Tibial artery (tissue), 4 donors: ENCODE results near the gene CACNA2D2.

Source experiments
- DNase-seq, 2 donors: peaks; one replicate each; pipeline ENCODE4 v3.0.0-alpha.2; 2019
- H3K27ac ChIP-seq, 2 donors: fragments of 200-600 bp; sonication (generic) in 1 of 2; 1 replicate in 1 of 2; 2 replicates in 1 of 2; pipeline ENCODE4 v1.5.1; 2018 to 2019; ENCODE audit warnings: mild to moderate bottlenecking in 1 of 2
- H3K27me3 ChIP-seq, 2 donors: fragments of 200-600 bp; sonication (generic) in 1 of 2; one replicate each; pipeline versions ENCODE4 v1.5.1 to v1.6.0; 2016 to 2019
- H3K36me3 ChIP-seq, 3 donors: fragments of 200-600 bp; sonication (generic) in 2 of 3; one replicate each; pipeline ENCODE4 v1.5.1; 2016 to 2019; ENCODE audit warnings: mild to moderate bottlenecking in 2 of 3
- H3K4me1 ChIP-seq, 4 donors: fragments of 200-600 bp; sonication (generic) in 2 of 4; 1 replicate in 3 of 4; 2 replicates in 1 of 4; pipeline ENCODE4 v1.5.1; 2016 to 2019
- H3K4me3 ChIP-seq, 2 donors: fragments of 200-600 bp; sonication (generic) in 1 of 2; 1 replicate in 1 of 2; 2 replicates in 1 of 2; pipeline ENCODE4 v1.5.1; 2018 to 2019; ENCODE audit warnings: mild to moderate bottlenecking in 2 of 2
- H3K9me3 ChIP-seq, 3 donors: fragments of 200-600 bp; sonication (generic) in 1 of 3; one replicate each; pipeline ENCODE4 v1.5.1; 2016 to 2019
- intact Hi-C: fragments of 100-400 bp; cut with DNase I; formaldehyde crosslinking; loops from one replicate; pipeline ENCODE4 v1.15.0; 2023; ENCODE audit warnings: low total_unique reads
- TF ChIP-seq, protein P1 (sequence below), 2 experiments: fragments of 200-600 bp in 1 of 2; fragments of 450-650 bp in 1 of 2; IDR thresholded peaks; one replicate each; pipeline ENCODE4 v1.5.1; 2017 to 2019; ENCODE audit warnings: antibody characterized with exemption in 2 of 2, mild to moderate bottlenecking in 1 of 2, moderate library complexity in 1 of 2

Gene CACNA2D2

DNA sequence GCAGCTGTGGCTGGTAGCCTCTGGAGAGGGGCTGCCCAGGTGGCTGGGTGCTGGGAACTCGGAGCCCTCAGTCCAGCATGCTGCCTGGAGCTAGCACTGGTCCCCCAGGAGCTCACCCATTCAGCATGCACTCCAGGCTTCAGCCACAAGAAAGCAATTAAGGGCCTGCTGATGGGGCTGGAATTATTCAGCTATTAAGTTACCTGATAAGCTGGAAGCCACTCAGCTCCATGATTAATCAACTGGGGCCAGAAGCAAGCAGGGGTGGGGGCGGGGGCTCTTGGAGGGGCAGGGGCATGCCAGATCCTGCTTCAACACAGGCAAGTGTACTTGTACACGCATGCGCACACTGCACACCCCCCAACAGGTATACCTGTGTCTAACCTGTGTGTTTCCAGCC lies 122.1 kb downstream of the CACNA2D2 start:
- no peak for DNase-seq
- no peak overlapping the region for H3K27ac ChIP-seq
- TF ChIP-seq, protein P1, sequence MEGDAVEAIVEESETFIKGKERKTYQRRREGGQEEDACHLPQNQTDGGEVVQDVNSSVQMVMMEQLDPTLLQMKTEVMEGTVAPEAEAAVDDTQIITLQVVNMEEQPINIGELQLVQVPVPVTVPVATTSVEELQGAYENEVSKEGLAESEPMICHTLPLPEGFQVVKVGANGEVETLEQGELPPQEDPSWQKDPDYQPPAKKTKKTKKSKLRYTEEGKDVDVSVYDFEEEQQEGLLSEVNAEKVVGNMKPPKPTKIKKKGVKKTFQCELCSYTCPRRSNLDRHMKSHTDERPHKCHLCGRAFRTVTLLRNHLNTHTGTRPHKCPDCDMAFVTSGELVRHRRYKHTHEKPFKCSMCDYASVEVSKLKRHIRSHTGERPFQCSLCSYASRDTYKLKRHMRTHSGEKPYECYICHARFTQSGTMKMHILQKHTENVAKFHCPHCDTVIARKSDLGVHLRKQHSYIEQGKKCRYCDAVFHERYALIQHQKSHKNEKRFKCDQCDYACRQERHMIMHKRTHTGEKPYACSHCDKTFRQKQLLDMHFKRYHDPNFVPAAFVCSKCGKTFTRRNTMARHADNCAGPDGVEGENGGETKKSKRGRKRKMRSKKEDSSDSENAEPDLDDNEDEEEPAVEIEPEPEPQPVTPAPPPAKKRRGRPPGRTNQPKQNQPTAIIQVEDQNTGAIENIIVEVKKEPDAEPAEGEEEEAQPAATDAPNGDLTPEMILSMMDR (IDR thresholded peaks at IDR 0.05): no peak
- H3K27me3 ChIP-seq: no peaks in the 10 kb centered on the region
- H3K4me1 ChIP-seq: peaks cover 0 to 17% (median 11%) of the 10 kb centered on the region in 4 donors
- no peaks in the 10 kb centered on the region for H3K9me3 ChIP-seq
- intact Hi-C loops: no loop called here
- no peak overlapping the region for H3K4me3 ChIP-seq
- H3K36me3 ChIP-seq: no peaks in the 10 kb centered on the region

DNA sequence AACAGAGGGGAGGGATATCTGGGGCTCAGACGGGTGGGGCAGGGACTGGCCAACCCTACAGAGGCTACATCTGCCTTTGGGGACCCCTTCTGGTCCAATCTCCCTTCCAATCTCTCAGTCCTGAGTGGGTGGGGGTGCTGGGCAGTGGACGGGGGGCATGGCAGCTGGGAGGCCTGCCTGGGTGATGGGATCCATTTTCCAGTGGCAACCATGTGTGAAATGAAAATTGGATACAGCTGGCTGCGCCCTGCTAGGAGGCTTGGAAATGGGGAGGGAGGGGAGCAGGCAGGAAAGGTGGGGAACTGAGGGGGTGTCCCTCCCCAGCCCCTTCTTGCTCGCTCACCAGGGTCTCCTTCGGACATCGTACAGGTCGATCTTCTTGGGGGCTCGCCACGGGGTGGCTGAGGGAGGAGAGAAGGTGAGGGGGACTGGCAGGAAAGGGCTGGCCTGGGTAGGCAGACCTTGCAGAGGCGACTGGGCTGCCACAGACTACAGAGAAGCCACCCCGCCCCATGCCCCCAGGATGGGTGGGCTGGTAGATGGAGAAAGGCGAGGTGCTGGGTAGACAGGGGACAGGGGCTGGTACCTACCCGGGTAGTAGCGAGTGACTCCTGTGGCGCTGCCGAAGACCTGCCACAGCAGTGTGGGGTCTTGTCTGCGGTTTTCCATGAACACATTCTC lies 122.9 kb downstream of the CACNA2D2 start:
- H3K4me1 ChIP-seq: peaks cover 0 to 17% (median 11%) of the 10 kb centered on the region in 4 donors
- no peaks in the 10 kb centered on the region for H3K36me3 ChIP-seq
- H3K4me3 ChIP-seq: no peak overlapping the region
- H3K27me3 ChIP-seq: no peaks in the 10 kb centered on the region
- no peaks in the 10 kb centered on the region for H3K9me3 ChIP-seq
- no peak overlapping the region for H3K27ac ChIP-seq
- TF ChIP-seq, protein P1 (IDR thresholded peaks at IDR 0.05): no peak
- no peak for DNase-seq
- intact Hi-C loops: no loop called here

DNA sequence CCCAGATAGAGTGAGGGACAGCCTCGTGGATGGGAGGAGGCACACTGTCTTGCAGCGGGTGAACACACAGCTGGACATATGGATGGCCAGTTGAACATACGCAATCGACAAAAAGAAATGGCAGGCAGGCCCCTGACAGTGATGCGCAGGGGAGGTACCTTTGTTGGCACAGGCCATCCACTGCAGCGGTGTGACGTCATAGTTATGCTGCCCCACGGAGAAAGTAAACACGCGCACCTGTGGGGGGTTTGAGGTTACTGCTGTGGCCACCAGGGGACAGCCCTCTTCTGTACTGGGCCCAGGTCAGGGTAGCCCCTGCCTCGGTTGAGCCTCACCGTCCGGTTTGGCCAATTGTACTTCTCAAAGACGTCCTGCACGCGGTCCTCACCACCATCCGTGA lies 124.7 kb downstream of the CACNA2D2 start:
- DNase-seq: no peak
- H3K4me3 ChIP-seq: no peak overlapping the region
- peaks cover 0 to 17% (median 11%) of the 10 kb centered on the region in 4 donors for H3K4me1 ChIP-seq
- no peak overlapping the region for H3K27ac ChIP-seq
- H3K27me3 ChIP-seq: no peaks in the 10 kb centered on the region
- no peaks in the 10 kb centered on the region for H3K9me3 ChIP-seq
- TF ChIP-seq, protein P1 (IDR thresholded peaks at IDR 0.05): no peak
- H3K36me3 ChIP-seq: no peaks in the 10 kb centered on the region
- intact Hi-C loops: no loop called here

DNA sequence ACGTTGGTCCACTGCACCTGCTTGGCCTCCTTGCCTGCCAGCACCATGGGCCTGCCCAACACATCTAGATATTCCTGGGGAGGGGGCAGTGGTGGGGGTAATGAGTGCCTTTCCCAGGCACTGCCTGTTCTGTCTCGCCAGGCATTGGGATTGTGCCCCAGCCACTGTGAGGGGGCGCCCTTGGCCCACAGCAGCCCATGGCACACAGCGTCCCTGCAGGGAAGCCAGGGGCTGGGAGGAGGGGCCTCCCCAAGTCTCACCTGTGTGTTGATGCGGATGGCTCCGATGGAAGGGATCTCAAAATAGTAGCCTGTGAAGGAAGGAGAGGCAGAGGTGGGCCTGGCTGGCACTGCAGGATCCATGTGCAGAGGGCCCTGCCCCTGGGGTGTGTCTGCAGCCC lies 125.4 kb downstream of the CACNA2D2 start:
- H3K4me3 ChIP-seq: no peak overlapping the region
- TF ChIP-seq, protein P1 (IDR thresholded peaks at IDR 0.05): no peak
- peaks cover 0 to 11% (median 9%) of the 10 kb centered on the region in 4 donors for H3K4me1 ChIP-seq
- DNase-seq: no peak
- H3K27ac ChIP-seq: no peak overlapping the region
- no peaks in the 10 kb centered on the region for H3K36me3 ChIP-seq
- H3K9me3 ChIP-seq: no peaks in the 10 kb centered on the region
- H3K27me3 ChIP-seq: peaks cover 0 to 3% of the 10 kb centered on the region in 2 donors
- intact Hi-C loops: no loop called here

DNA sequence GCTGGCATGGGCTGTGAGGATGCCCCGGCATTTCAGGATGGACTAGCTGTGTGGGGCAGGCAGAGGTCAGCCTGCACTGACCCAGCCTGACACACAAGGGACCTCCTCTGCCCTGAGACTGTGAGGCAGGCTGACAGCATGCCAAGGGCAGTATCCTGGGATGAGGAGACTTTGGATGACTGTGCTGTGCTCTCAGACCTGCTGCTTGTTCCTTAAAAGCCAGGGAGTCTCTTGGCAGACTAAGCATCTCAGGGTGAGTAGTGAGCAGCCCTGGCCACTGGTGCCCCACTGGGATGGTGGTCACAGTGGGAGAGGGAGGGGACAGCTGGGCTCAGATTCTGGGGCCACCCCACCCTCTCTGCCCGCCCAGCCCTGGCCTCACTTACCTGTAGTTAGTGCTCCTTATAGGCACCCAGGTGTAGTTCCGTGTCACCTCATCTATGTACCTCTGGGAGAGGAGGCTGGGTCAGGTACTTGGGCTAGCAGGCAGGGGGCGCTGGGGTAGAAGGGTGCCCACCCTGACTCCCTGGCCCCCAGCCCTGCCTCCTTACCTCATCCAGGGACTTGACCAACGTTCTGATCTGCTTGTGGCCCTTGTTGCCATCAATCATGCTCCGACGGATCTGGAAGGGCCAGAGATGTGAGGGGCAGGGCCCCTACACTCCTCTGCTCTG lies 128.0 kb downstream of the CACNA2D2 start:
- intact Hi-C loops: no loop called here
- TF ChIP-seq, protein P1 (IDR thresholded peaks at IDR 0.05): no peak
- no peaks in the 10 kb centered on the region for H3K4me1 ChIP-seq
- peaks cover 0 to 28% of the 10 kb centered on the region in 2 donors for H3K27me3 ChIP-seq
- H3K27ac ChIP-seq: no peak overlapping the region
- H3K4me3 ChIP-seq: no peak overlapping the region
- H3K36me3 ChIP-seq: no peaks in the 10 kb centered on the region
- no peak for DNase-seq
- no peaks in the 10 kb centered on the region for H3K9me3 ChIP-seq
